HG02610 (cell line): ENCODE measurements around the gene PSMC4.
"Not testable (repeated sequence)": the region's sequence is repeated elsewhere in the genome, so short reads cannot be mapped to it uniquely, and the experiment has no call there.

Experiments
- ATAC-seq: cut with Tn5 transposase; IDR thresholded peaks from one replicate; pipeline ENCODE4 v1.9.1; 2021; ENCODE audit warnings: mild to moderate bottlenecking, moderate library complexity; ENCODE audit not compliant: unreplicated experiment

The PSMC4 gene

DNA sequence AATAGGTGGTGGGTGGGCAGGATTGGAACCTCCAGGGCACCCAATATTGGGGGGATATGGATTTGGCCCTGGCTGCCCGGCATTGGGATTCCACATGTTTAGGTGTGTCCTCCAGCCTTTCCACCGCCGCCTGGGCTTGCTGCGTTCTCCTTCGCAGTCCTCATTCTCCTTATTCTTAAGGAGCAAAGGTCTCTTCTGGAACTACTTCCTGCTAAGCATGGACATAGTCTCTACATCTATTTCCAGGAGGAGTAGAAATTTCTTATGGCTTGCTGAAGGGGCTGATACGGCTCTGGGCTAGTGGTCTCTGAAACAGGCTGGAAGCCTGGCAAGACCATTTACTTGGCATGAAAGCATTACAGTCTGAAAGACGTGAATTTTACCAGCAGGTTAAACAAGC, 27.4 kb upstream of the PSMC4 start:
- ATAC-seq, result no peak

DNA sequence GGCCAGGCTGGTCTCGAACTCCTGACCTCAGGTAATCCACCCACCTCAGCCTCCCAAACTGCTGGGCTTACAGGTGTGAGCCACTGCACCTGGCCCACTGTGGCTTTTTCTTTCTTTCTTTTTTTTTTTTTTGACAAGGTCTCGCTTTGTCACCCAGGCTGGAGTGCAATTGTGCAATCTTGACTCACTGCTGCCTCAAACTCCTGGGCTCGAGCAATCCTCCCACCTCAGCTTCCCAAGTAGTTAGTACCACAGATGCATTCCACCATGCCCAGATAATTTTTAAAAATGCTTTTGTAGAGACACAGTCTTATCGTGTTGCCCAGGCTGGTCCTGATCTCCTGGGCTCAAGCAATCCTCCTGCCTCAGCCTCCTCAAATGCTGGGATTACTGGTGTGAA, 24.4 kb upstream of the PSMC4 start:
- no peak for ATAC-seq

DNA sequence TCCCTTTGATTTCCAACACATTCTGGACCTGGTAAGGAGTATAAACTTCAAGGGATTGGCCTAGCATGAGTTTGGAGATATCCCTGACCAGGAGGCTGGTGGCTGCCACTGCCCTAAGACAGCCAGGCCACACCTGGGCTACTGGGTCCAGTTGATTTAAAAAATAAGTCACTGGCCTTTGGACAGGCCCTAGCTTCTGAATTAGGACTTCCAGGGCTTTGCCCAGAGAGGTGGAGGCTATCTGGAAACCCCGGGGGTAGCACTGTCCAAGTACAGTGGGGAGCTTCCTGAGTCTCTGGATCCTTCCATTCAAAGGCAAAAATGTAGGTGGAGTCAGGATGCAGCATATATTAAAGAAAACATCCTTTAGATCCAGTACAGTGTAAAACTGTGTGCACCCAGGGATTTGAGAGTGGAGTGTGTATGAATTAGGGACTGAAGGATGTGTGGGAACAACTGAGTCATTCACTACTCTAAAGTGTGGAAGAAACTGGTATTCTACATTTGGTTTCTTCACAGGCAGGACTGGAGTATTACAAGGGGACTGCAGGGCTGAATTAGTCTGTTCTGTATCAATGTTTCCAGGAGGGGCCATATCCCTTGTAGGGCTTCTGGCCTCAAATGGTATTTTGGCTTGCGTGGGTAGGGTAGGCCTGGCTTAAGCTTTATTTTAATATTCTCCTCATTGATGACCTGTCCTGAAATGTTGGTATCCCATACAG, 21.8 kb upstream of the PSMC4 start:
- no peak for ATAC-seq

DNA sequence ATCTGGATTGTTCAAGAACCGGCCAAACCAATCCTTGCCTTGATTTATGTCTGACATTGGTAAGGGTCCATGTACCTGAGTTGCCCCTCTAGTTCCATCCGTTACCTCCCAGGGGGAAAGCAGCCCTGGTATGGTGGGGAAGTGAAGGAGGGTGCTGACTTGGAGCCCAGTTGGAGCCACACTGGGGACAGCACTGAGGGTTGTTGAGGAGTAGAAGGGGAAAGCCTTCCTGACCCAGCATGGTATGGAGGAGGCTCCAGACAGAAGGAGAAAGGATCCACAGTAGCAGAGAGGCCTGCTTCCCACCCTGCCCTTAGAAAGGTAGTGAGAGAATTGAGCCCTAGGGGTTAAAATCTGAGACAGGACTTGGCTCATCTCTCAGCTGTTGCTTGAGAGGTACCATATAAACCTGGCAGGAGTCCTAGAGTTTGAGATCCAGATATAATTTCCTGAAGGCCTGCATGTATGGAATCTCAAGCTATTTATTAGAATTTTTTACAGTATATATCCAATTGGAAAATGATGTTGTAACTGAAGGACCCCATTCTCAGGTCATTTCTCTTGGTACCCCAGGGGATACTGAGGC, 19.8 kb upstream of the PSMC4 start:
- ATAC-seq, result no peak

DNA sequence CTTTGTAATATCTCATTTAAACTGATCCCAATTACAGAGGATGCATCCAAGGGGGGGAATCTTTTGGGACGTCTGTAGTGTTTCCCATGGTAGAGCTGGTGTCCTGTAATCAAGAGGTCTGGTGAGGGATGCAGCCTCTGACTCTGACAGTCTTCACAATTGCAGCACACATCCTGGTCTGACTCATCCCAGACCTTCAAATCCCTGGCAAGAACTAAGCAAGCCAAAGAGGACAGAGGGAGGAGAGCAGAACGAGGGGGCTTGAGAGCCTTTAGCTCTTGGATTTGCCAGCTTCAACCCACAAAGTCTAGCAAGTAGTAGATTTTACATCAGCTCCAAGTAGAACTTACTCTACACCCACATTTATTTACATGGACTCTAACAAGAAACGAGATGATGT, 19.3 kb upstream of the PSMC4 start:
- ATAC-seq, result no peak

DNA sequence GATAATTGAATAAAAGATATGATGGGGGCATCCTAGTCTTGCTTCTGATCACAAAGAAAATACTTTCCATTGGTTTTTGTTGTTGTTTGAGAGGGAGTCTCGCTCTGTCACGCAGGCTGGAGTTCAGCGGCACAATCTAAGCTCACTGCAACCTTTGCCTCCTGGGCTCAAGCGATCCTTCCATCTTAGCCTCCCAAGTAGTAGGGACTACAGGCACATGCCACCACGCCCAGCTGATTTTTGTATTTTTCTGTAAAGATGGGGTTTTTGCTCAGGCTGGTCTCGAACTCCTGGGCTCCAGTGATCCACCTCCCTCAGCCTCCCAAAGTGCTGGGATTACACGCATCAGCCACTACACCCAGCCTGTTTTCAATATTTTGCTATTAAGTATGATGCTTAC, 17.1 kb upstream of the PSMC4 start:
- ATAC-seq, result no peak

DNA sequence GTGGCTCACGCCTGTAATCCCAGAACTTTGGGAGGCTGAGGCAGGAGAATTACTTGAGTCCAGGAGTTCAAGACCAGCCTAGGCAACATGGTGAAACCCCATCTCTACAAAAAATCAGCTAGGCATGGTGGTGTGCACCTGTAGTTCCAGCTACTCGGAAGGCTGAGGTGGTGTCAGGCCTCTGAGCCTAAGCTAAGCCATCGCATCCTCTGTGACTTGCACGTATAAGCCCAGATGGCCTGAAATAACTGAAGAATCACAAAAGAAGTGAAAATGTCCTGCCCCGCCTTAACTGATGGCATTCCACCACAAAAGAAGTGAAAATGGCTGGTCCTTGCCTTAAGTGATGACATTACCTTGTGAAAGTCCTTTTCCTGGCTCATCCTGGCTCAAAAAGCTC, 13.1 kb upstream of the PSMC4 start:
- not testable (repeated sequence) for ATAC-seq

DNA sequence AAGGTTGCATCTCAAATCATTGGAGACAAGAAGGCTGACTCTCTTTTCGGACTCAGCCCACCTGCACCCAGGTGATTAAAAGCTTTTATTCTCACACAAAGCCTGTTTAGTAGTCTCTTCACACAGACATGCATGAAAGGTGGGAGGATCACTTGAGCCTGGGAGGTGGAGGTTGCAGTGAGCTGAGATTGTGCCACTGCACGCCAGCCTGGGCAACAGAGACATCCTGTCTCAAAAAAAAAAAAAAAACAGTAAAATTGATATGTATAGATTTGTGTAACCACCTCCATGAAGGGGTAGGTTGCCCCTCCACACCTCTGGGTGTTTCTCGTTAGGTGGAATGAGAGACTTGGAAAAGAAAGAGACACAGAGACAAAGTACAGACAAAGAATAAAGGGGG, 12.0 kb upstream of the PSMC4 start:
- ATAC-seq, result not testable (repeated sequence)

DNA sequence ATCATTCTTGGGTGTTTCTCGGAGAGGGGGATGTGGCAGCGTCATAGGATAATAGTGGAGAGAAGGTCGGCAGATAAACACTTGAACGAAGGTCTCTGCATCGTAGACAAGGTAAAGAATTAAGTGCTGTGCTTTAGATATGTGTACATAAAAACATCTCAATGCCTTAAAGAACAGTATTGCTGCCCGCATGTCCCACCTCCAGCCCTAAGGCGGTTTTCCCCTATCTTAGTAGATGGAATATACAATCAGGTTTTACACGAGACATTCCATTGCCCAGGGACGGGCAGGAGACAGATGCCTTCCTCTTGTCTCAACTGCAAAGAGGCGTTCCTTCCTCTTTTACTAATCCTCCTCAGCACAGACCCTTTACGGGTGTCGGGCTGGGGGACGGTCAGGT, 11.6 kb upstream of the PSMC4 start:
- ATAC-seq, result not testable (repeated sequence)

DNA sequence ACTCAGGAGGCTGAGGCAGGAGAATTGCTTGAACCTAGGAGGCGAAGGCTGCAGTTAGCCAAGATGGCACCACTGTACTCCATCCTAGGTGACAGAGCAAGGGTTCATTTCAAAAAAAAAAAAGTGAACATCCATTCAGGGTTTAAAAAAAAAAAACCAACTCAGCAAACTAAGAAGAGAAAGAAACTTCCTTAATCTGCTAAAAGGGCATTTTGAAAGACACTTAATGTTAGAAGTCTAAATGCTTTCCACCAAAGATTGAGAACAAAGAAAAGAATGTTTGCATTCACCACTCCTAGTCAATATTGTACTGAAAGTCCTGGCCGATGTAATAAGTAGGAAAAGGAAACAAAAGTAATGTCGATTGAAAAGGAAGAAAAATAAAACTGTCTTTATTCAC, 7.1 kb upstream of the PSMC4 start:
- ATAC-seq, result no peak

DNA sequence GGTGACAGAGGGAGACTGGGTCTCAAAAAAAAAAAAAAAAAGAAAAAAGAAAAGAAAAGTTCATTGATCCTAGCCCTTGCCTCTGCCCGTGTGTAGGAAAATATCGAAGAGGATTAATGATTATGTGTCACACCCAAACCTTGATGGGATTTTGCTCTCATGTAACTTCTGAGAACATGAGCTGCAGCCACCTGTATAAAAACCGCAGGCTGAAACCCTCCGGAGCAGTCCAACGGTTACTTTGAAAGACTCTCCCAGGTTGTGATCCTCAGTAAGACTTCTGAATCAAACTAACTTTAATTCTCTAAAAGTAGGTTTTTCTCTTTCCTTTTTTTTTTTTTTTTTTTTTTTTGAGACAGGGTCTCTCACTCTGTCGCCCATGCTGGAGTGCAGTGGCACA, 4.3 kb upstream of the PSMC4 start:
- no peak for ATAC-seq

- no peak for ATAC-seq
Observed at GRCh38 chr19:39967561-39967960, 3.4 kb upstream of the PSMC4 start.

DNA sequence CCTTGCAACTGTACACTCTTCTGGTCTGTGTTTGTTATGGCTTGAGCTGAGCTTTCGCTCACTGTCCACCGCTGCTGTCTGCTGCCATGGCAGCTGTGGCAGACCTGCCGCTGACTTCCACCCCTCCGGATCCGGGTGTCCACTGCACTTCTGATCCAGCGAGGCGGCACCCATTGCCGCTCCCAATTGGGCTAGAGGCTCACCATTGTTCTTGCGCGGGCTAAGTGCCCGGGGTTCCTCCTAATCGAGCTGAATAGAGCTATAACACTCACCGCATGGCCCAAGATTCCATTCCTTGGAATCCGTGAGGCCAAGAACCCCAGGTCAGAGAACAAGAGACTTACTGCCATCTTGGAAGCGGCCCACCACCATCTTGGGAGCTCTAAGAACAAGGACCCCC, 2.2 kb upstream of the PSMC4 start:
- no peak for ATAC-seq

DNA sequence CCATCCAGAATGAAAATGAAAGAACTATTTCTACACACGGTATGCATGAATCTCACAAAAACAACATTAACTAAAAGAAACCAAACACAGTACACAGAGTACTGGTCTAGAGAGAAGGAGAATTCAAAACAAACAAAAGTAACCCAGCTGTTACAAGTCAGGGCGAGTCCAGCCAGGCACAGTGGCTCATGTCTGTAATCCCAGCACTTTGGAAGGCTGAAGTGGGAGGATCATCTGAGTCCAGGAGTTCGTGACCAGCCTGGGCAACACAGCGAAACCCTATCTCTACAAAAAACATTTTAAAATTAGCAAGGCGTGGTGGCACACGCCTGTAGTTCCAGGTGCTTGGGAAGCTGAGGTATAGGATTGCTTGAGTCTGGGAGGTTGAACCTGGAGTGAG, 1.7 kb upstream of the PSMC4 start:
- ATAC-seq, result no peak

DNA sequence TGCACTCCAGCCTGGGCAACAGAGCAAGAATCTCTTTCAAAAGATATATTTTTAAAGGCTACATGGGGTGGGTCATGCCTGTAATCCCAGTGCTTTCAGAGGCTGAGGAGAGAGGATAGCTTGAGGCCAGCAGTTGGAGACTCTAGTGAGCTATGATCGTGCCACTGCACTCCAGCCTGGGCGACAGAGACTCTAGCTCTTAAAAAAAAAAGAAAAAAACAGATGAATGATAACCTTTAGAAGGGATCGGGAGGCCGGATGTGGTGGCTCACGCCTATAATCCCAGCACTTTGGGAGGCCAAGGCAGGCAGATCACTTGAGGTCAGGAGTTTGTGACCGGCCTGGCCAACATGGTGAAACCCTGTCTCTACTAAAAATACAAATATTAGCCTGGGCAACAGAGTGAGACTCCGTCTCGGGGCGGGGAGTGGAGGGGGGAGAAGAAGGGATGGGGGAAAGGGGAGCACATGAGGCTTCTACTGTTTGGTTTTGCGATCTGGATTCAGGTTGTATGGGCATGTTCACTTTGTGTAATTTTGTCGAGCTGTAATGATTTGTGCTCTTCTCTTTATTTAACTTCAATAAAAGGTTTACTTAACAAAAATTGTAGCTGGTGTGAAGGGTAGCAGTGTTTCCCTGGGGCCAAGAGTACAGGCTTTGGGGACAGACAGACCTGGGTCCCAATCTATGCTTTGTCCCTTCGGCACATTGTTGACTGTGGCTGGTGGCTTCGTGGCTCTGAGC, 1.1 kb upstream of the PSMC4 start:
- ATAC-seq, result no peak

DNA sequence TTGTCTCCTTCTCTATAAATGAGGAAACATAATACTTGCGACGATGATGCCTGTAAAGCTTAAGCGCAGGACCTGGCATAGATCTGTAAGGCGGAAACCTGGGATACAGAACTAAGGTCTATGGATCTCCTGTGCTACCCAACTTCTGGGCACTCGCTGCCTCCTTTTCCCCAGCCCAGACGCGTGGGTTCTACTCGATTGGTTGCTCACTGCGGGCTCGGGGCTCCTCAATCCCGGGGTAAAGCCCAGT, 615 bp upstream of the PSMC4 start:
- ATAC-seq, result no peak

GRCh38 chr19:39971380-39972035, 543 bp downstream of the PSMC4 start:
- no peak for ATAC-seq

DNA sequence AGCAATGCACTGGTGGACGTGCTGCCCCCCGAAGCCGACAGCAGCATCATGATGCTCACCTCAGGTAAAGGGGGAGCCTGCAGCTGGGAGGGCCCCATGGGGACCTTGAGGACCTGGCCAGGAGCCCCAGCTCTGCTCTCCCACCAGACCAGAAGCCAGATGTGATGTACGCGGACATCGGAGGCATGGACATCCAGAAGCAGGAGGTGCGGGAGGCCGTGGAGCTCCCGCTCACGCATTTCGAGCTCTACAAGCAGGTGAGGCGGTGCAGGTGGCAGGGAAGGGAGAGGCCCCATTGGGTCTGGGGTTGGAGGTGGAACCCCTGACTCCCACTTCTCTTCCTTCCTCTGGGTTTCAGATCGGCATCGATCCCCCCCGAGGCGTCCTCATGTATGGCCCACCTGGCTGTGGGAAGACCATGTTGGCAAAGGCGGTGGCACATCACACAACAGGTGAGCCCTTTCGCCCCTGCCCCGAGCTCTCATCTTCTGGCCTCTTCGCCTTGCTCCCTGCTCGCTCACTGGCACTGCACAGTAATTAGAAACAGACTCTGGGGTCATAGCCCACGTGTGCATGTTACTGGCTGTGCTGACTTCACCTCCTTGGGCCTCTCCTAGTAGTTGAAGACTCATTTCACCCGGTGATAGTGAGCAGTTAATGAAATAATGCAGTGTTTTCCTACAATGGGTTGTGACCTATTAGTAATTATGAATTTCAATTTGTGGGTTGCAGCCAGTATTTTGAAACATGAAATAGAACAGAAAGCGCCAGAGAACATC, 3.6 kb downstream of the PSMC4 start:
- ATAC-seq, result no peak

- ATAC-seq, result no peak
Observed at GRCh38 chr19:39982883-39983282, 11.9 kb downstream of the PSMC4 start.

DNA sequence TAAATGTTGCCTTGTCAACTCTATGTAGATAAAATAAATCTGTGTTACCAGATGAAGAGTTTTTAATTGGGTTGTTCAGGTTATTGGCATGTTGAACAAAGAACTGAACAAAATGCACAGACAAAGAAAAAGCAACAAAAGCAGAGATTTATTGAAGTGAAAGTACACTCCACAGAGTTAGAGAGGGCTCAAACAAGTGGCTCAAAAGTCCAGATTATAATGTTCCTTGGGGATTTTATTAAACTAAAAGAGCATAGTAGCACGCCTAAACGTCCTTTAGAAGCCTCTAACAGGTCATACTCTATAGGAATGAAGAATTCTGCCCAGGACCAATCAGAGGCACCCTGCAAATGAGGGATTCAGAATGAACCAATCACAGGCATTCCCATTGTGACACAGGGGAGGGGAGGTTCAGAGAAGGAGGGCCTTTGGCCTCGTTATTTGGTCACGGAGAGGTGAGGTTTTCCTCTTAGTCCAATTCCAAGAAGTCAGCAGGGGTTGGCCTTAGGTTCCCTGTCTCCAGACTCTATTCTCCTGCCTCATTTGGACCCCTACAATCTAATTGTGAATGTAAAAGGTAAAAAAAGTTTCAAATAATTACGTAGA, 12.8 kb downstream of the PSMC4 start:
- no peak for ATAC-seq

DNA sequence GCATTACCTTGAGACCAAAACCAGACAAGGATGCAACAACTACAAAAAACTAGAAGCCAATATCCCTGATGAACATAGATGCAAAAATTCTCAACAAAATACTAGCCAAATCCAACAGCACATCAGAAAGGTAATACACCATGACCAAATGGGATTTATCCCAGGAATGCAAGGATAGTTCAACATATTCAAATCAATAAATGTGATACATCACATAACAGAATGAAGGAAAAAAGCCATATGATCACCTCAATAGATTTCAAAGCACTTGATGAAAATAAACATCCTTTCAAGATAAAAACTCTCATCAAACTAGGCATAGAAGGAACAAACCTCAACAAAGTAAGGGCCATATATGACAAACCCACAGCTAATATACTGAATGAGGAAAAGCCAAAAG, 15.7 kb downstream of the PSMC4 start:
- ATAC-seq, result no peak
